Kidney (tissue), 14 donors: ENCODE results near the gene CMTM6. TPM values are rescaled to one million over a fixed set of nuclear protein-coding genes. Genes with fewer than 3 reads are reported as not detected.

Experiments
- DNase-seq, 5 donors: peaks; one replicate each; pipeline ENCODE4 v3.0.0-alpha.2; 2013 to 2020
- FAIRE-seq: peaks from 2 replicates; lab custom pipeline; 2012; peaks lifted over from hg19 to GRCh38; lab: Jason Lieb, UNC
- H3K27ac ChIP-seq, 2 donors: one replicate each; pipeline ENCODE4 v1.7.0; 2013; ENCODE audit warnings: low read depth in 2 of 2, low read length in 2 of 2, inconsistent platforms in 1 of 2
- H3K27me3 ChIP-seq: one replicate; pipeline ENCODE4 v1.7.1; 2013; ENCODE audit warnings: low read length, inconsistent platforms; ENCODE audit not compliant: control insufficient read depth, insufficient read depth
- H3K36me3 ChIP-seq, 3 donors: one replicate each; pipeline versions ENCODE4 v1.7.0 to v1.7.1; 2013; ENCODE audit warnings: low read length in 3 of 3, control low read depth in 1 of 3, inconsistent platforms in 1 of 3; ENCODE audit not compliant: insufficient read depth in 3 of 3, control insufficient read depth in 2 of 3
- H3K4me1 ChIP-seq, 3 donors: one replicate each; pipeline versions ENCODE4 v1.7.0 to v1.7.1; 2013; ENCODE audit warnings: low read length in 3 of 3, inconsistent platforms in 1 of 3, low read depth in 1 of 3; ENCODE audit not compliant: control insufficient read depth in 2 of 3, insufficient read depth in 2 of 3
- H3K4me3 ChIP-seq, 3 donors: one replicate each; pipeline versions ENCODE4 v1.7.0 to v1.8.1; 2013; ENCODE audit warnings: low read length in 3 of 3, control low read depth in 1 of 3, inconsistent platforms in 1 of 3
- H3K9ac ChIP-seq, 3 donors: one replicate each; pipeline versions ENCODE4 v1.7.0 to v1.7.1; 2013; ENCODE audit warnings: low read length in 3 of 3, control low read depth in 1 of 3, inconsistent platforms in 1 of 3
- H3K9me3 ChIP-seq, 3 donors: one replicate each; pipeline versions ENCODE4 v1.7.0 to v1.7.1; 2013; ENCODE audit warnings: low read length in 3 of 3, control low read depth in 1 of 3, inconsistent platforms in 1 of 3; ENCODE audit not compliant: control insufficient read depth in 2 of 3, insufficient read depth in 1 of 3
- intact Hi-C: fragments of 100-400 bp; cut with DNase I; formaldehyde crosslinking; loops from one replicate; pipeline ENCODE4 v1.11.1; 2022
- polyA plus RNA-seq: library from polyadenylated mRNA; stranded (reverse); fragments of 350-450 nt; fragmentation: Illumina TruSeq; extraction: RNeasy Lipid Tissue Mini Kit (QIAGEN cat#74804); gene quantifications from one replicate; pipeline ENCODE4 v1.2.3, GENCODE V29; 2014; ENCODE audit warnings: low read depth, low replicate concordance; ENCODE audit not compliant: insufficient read depth
- total RNA-seq: library from RNA; stranded (reverse); fragmentation: NEBNext Ultra II Directional; extraction: Animal tissue kit (Norgen Biotek cat#: 25700); gene quantifications from one replicate; pipeline ENCODE4 v1.2.1, GENCODE V29; 2021
- TF ChIP-seq, protein P1 (sequence below): IDR thresholded peaks from 3 replicates; pipeline ENCODE4 v1.5.1; 2012; ENCODE audit warnings: mild to moderate bottlenecking, moderate library complexity, borderline replicate concordance; ENCODE audit not compliant: insufficient read depth; ENCODE audit errors: extremely low read depth
- donor health status: control.
- donor health status: control.
- donor health status: control.
- donor health status: control.
- donor health status: control.
- donor health status: DM: yes; HTN: yes; CAD: no.
- donor health status: Normal renal cell carcinoma (clear cell type).

Gene CMTM6
- total and polyA plus RNA-seq, 2 donors from 2014 or later: 22.2 to 63.3 TPM

DNA sequence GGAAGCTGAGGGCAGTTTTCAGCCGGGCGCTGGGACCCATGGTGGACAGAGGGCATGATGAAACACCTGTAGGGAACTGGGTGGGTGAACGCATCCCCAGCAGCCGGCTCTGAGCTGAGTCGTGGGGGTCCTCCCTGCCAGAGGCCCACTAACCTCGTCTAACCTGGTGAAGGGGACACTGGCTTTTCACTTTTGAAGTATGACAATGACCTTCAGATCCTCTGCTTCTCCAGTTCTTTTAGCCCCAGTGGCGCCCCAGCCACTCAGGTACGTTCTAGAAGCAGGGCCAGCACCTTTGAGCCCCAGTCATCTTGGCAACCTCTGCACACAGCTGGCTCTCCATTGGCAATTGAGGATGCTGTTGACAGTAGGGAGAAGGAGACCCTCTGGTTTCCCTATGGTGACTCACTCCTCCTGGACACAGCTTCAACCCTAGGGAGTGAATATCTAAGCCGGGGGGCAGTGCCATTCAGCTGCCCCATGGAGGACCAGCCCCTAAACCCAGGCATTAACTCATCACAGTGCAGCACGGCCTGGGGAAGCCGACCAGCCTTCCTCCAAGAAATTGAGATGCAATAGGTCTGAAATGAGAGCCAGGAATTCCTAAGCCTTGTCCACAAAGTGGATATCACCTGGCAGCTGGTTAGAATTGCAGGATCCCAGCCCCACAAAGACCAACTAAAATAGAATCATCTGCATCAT, 46.1 kb downstream of the CMTM6 start:
- H3K9me3 ChIP-seq: no peaks in the 10 kb centered on the region
- TF ChIP-seq, protein P1, sequence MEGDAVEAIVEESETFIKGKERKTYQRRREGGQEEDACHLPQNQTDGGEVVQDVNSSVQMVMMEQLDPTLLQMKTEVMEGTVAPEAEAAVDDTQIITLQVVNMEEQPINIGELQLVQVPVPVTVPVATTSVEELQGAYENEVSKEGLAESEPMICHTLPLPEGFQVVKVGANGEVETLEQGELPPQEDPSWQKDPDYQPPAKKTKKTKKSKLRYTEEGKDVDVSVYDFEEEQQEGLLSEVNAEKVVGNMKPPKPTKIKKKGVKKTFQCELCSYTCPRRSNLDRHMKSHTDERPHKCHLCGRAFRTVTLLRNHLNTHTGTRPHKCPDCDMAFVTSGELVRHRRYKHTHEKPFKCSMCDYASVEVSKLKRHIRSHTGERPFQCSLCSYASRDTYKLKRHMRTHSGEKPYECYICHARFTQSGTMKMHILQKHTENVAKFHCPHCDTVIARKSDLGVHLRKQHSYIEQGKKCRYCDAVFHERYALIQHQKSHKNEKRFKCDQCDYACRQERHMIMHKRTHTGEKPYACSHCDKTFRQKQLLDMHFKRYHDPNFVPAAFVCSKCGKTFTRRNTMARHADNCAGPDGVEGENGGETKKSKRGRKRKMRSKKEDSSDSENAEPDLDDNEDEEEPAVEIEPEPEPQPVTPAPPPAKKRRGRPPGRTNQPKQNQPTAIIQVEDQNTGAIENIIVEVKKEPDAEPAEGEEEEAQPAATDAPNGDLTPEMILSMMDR: no peak
- FAIRE-seq: no peak
- H3K36me3 ChIP-seq: no peaks in the 10 kb centered on the region
- no peak overlapping the region for H3K27ac ChIP-seq
- H3K27me3 ChIP-seq: no peaks in the 10 kb centered on the region
- intact Hi-C loops: no loop called here
- peaks cover 0 to 2% (median 0%) of the 10 kb centered on the region in 3 donors for H3K4me1 ChIP-seq
- no peak overlapping the region for H3K4me3 ChIP-seq
- no peak overlapping the region for H3K9ac ChIP-seq
- no peak for DNase-seq

DNA sequence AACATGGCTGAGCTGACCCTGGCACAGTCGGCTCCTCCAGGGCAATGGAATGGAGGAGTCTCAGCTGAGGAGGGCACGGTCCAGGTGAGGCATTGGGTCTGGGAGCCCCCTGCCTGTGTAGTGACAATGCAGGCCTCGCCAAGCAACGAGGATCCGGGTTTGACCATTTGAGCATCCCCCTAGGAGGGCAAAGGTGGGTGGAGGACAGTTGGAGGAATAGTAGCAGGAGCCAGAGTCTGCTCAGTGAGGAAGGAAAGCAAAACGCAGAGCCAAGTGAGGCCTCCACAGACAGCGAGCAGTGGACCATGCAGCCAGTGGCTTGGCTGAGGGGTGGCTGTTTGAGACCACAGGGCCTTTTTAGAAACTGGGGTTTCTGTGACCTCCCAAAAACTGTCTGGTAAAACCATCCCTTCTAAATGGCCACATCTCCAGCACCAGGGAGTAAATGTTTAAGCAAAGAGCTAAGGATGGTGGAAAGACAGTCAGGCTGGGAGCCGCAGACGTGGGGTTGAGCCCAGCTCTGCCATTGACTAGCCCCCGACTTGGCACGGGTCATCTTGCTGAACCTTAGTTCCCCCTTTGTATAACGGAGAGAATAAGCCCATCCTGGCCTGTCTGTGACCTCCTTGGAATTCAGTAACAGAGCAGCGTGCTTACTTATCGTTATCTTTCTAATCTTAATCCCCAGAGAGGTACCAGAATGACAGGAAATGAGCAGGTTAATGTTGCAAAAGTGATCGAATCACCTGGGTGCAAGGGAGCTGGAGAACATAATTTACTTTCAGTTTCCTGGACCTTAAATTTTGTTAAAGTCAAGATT, 46.8 kb downstream of the CMTM6 start:
- intact Hi-C loops: no loop called here
- Histone ChIP-seq H3K27ac (no peak overlapping the region), H3K9ac (no peak overlapping the region), H3K4me3 (no peak overlapping the region), H3K36me3 (no peaks in the 10 kb centered on the region), H3K4me1 (peaks cover 0 to 2% (median 0%) of the 10 kb centered on the region in 3 donors), H3K27me3 (no peaks in the 10 kb centered on the region), H3K9me3 (no peaks in the 10 kb centered on the region)
- TF ChIP-seq, protein P1: no peak
- FAIRE-seq: no peak
- no peak for DNase-seq

DNA sequence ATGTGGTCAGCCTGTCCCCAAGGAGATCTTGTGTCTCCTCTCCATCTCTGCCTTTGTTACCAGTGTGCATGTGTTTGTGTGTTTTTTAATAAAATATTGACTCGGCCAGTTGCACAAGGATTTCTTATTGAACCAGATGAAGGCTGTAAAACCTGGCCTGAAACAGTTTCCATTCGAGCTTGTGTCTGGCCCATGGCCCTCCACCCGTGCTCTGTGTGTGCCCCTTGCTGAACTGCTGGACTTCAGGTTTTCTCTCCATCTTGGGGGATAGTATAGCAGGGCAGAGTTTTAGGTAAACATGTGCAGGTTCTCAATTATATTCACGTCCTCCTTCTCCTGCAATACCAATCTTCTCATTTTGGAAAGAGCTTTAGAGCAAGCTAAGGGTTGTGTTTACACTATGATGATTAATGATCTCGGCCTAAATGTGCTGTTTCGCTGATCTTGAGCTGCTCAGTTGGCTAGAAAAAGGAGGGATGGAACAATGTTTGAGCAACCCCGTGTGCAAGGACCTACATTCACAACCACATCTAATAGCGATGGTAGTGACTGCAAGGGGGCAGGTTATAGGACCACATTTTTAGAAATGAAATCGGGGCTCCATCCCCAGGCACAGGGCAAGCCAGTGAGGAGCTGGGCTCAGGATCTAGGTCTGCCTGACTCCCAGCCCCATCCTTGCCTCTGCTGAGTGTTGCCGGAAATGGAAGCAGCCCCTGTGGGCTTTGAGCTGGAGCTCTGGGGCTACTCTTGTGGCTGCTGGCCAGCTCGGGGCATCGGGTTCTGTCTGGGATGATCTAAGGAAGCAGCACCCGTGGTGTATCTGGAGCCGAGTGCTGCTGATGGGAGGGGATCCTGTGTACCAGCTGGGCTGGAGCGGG, 47.7 kb downstream of the CMTM6 start:
- H3K36me3 ChIP-seq: no peaks in the 10 kb centered on the region
- TF ChIP-seq, protein P1: no peak
- no peak overlapping the region for H3K27ac ChIP-seq
- H3K4me1 ChIP-seq: peaks cover 0 to 2% (median 0%) of the 10 kb centered on the region in 3 donors
- no peaks in the 10 kb centered on the region for H3K9me3 ChIP-seq
- FAIRE-seq (no peak), DNase-seq (peak in 2 of 5 donors; percentile 13 to 39)
- no peak overlapping the region for H3K9ac ChIP-seq
- intact Hi-C loops: no loop called here
- H3K27me3 ChIP-seq: no peaks in the 10 kb centered on the region
- H3K4me3 ChIP-seq: no peak overlapping the region
